Neural progenitor cell (in vitro differentiated cells): ENCODE measurements around the gene VWA8. TPM values are rescaled to one million over a fixed set of nuclear protein-coding genes. Genes with fewer than 3 reads are reported as not detected.

ENCODE experiments used
- DNase-seq: peaks from one replicate; pipeline ENCODE4 v3.0.0-alpha.2; 2016; ENCODE audit warnings: low spot score
- H2AFZ ChIP-seq: fragments of 200-600 bp; sonication (generic); replicated peaks from 2 replicates; pipeline ENCODE4 v1.6.1; 2016; ENCODE audit warnings: antibody characterized with exemption
- H3F3A ChIP-seq: fragments of 200-600 bp; sonication (generic); 2 replicates; pipeline ENCODE4 v1.6.1; 2016; ENCODE audit warnings: antibody characterized with exemption, low read depth
- H3K27ac ChIP-seq: fragments of 200-600 bp; sonication (generic); 2 replicates; pipeline ENCODE4 v1.5.1; 2016; ENCODE audit warnings: mild to moderate bottlenecking
- H3K27me3 ChIP-seq: fragments of 200-600 bp; sonication (generic); 2 replicates; pipeline ENCODE4 v1.6.1; 2016; ENCODE audit warnings: mild to moderate bottlenecking, moderate library complexity
- H3K36me3 ChIP-seq: fragments of 200-600 bp; sonication (generic); 2 replicates; pipeline ENCODE4 v1.5.1; 2016
- H3K4me1 ChIP-seq: fragments of 200-600 bp; sonication (generic); 2 replicates; pipeline ENCODE4 v1.6.1; 2016; ENCODE audit warnings: mixed run types
- H3K4me2 ChIP-seq: fragments of 200-600 bp; sonication (generic); 2 replicates; pipeline ENCODE4 v1.6.1; 2016
- H3K4me3 ChIP-seq: fragments of 200-600 bp; sonication (generic); 2 replicates; pipeline ENCODE4 v1.5.1; 2016
- H3K79me2 ChIP-seq: fragments of 200-600 bp; sonication (generic); 2 replicates; pipeline ENCODE4 v1.6.1; 2016; ENCODE audit warnings: low read depth
- H3K9ac ChIP-seq: fragments of 200-600 bp; sonication (generic); 2 replicates; pipeline ENCODE4 v1.6.1; 2016
- H3K9me3 ChIP-seq: fragments of 200-600 bp; sonication (generic); 2 replicates; pipeline ENCODE4 v1.5.1; 2016; ENCODE audit warnings: low read depth
- H4K20me1 ChIP-seq: fragments of 200-600 bp; sonication (generic); 2 replicates; pipeline ENCODE4 v1.6.1; 2016; ENCODE audit warnings: low read depth
- H3K27ac Mint-ChIP-seq: 3 replicates; pipeline ENCODE4 v1.8.0; 2021; ENCODE audit warnings: mixed read lengths
- H3K27me3 Mint-ChIP-seq: 2 replicates; pipeline ENCODE4 v1.8.0; 2022; ENCODE audit warnings: low read depth, mild to moderate bottlenecking, inconsistent platforms, moderate library complexity, mixed read lengths; ENCODE audit not compliant: insufficient read depth
- H3K36me3 Mint-ChIP-seq: 3 replicates; pipeline ENCODE4 v1.8.0; 2021; ENCODE audit warnings: mixed read lengths
- H3K4me1 Mint-ChIP-seq: 3 replicates; pipeline ENCODE4 v1.8.0; 2021; ENCODE audit warnings: mixed read lengths
- H3K4me3 Mint-ChIP-seq: 3 replicates; pipeline ENCODE4 v1.8.0; 2021; ENCODE audit warnings: mild to moderate bottlenecking, moderate library complexity, mixed read lengths
- H3K9me3 Mint-ChIP-seq: 3 replicates; pipeline ENCODE4 v1.8.0; 2020; ENCODE audit warnings: mixed read lengths
- EZH2 ChIP-seq: fragments of 200-600 bp; sonication (generic); IDR thresholded peaks from 2 replicates; pipeline ENCODE4 v1.6.1; 2017; ENCODE audit warnings: antibody characterized with exemption, mild to moderate bottlenecking, moderate library complexity
- EZH2phosphoT487 ChIP-seq: fragments of 200-600 bp; sonication (generic); IDR thresholded peaks from 2 replicates; pipeline ENCODE4 v1.6.1; 2017; ENCODE audit warnings: antibody characterized with exemption
- total RNA-seq: library from RNA; depleted of rRNA; stranded (reverse); fragments of >200 nt; gene quantifications from 2 replicates; pipeline ENCODE4 v1.2.3, GENCODE V29; 2015; ENCODE audit warnings: low replicate concordance
- TF ChIP-seq, protein P1 (sequence below): fragments of 200-600 bp; sonication (generic); IDR thresholded peaks from 2 replicates; pipeline ENCODE4 v1.5.1; 2017; ENCODE audit warnings: antibody characterized with exemption, mild to moderate bottlenecking

VWA8 gene
- total RNA-seq, 1 donor from 2014 or later = 12.6 TPM

DNA sequence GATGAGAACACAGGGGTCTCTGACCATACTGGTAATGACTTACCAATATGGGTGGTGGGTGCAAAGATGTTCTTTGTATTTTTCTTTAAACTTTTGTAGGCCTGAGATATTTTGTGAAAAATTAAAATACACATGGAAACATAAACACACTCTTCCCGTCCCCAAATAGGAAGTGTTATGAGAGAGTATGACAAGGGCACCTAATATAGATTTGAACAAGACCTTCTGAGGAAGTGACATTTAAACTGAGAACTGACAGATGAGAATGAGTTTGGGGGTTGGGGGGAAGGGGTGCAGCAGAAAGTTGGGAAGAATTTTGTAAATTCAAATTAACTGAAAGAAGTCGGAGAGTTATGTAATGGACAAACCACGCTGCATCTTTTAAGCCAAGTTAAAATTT lies 279.3 kb downstream of the VWA8 start:
- Mint-ChIP-seq H3K27ac (no peak overlapping the region), H3K36me3 (peaks cover 13% of the 10 kb centered on the region), H3K4me1 (peaks cover 8% of the 10 kb centered on the region), H3K4me3 (no peak overlapping the region), H3K9me3 (no peaks in the 10 kb centered on the region), H3K27me3 (no peaks in the 10 kb centered on the region)
- Histone ChIP-seq H3K4me1 (peaks cover 9% of the 10 kb centered on the region), H3K79me2 (no peaks in the 10 kb centered on the region), H3K9ac (no peak overlapping the region), H4K20me1 (no peaks in the 10 kb centered on the region), H3K9me3 (no peaks in the 10 kb centered on the region), H2AFZ (no peak overlapping the region), H3K36me3 (no peaks in the 10 kb centered on the region), H3K4me3 (no peak overlapping the region), H3F3A (no peaks in the 10 kb centered on the region), H3K27me3 (no peaks in the 10 kb centered on the region), H3K27ac (no peak overlapping the region), H3K4me2 (no peak overlapping the region)
- TF ChIP-seq, protein P1, sequence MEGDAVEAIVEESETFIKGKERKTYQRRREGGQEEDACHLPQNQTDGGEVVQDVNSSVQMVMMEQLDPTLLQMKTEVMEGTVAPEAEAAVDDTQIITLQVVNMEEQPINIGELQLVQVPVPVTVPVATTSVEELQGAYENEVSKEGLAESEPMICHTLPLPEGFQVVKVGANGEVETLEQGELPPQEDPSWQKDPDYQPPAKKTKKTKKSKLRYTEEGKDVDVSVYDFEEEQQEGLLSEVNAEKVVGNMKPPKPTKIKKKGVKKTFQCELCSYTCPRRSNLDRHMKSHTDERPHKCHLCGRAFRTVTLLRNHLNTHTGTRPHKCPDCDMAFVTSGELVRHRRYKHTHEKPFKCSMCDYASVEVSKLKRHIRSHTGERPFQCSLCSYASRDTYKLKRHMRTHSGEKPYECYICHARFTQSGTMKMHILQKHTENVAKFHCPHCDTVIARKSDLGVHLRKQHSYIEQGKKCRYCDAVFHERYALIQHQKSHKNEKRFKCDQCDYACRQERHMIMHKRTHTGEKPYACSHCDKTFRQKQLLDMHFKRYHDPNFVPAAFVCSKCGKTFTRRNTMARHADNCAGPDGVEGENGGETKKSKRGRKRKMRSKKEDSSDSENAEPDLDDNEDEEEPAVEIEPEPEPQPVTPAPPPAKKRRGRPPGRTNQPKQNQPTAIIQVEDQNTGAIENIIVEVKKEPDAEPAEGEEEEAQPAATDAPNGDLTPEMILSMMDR = no peak
- TF ChIP-seq EZH2phosphoT487 (no peak), EZH2 (no peak)
- DNase-seq = no peak

DNA sequence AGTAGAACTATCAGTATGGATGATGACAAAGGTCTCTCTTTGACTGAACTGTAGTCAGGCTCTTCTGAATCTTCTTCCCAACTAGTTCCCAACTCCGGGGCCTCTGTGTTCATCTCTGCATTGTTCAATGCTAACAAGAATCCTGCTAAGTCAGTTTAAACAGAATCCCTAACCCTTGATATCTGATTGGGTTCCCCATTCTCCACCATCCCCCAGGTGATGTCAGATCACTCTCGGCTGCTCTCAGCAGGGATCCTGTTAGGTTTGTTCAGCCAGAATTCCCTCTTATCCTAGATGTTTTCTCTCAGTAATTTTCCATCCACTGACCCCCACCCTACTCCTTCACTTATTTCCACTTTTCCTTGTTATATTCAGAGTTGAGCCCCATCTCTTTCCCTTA lies 280.0 kb downstream of the VWA8 start:
- H3K4me3 ChIP-seq = no peak overlapping the region
- peak; percentile 2 for DNase-seq
- H3K27me3 ChIP-seq = no peaks in the 10 kb centered on the region
- no peaks in the 10 kb centered on the region for H3F3A ChIP-seq
- peaks cover 9% of the 10 kb centered on the region for H3K4me1 ChIP-seq
- H4K20me1 ChIP-seq = no peaks in the 10 kb centered on the region
- H3K9ac ChIP-seq = no peak overlapping the region
- TF ChIP-seq EZH2 = no peak
- TF ChIP-seq, protein P1 = no peak
- TF ChIP-seq EZH2phosphoT487 = no peak
- Mint-ChIP-seq H3K27me3 (no peaks in the 10 kb centered on the region), H3K27ac (no peak overlapping the region), H3K36me3 (peaks cover 13% of the 10 kb centered on the region), H3K4me3 (no peak overlapping the region), H3K9me3 (no peaks in the 10 kb centered on the region), H3K4me1 (peaks cover 8% of the 10 kb centered on the region)
- H3K79me2 ChIP-seq = no peaks in the 10 kb centered on the region
- H3K9me3 ChIP-seq = no peaks in the 10 kb centered on the region
- no peak overlapping the region for H3K4me2 ChIP-seq
- no peak overlapping the region for H3K27ac ChIP-seq
- H2AFZ ChIP-seq = no peak overlapping the region
- no peaks in the 10 kb centered on the region for H3K36me3 ChIP-seq

DNA sequence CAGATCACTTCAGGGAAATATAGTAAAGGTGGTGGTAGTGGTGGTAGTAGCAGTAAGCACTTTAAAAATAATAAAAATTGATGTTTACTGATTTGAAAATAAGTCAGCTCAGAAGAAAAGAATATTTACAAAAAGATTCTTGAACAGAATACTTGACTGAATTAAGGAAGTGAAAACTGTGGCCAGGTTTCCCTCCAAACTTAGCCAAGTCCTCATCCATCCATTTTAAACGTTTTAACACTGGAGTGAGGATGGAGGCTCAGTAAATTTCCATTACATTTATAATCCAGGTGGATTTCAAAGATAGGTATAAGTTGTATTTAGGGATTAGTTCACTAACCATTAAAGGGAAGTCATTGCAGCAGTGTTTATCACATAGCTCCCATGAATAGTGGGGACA lies 282.1 kb downstream of the VWA8 start:
- Mint-ChIP-seq H3K27me3 (no peaks in the 10 kb centered on the region), H3K9me3 (no peaks in the 10 kb centered on the region), H3K4me1 (peaks cover 8% of the 10 kb centered on the region), H3K27ac (no peak overlapping the region), H3K4me3 (no peak overlapping the region), H3K36me3 (peaks cover 13% of the 10 kb centered on the region)
- Histone ChIP-seq H3K4me3 (no peak overlapping the region), H3K9me3 (no peaks in the 10 kb centered on the region), H3K36me3 (no peaks in the 10 kb centered on the region), H3F3A (no peaks in the 10 kb centered on the region), H3K4me1 (peaks cover 9% of the 10 kb centered on the region), H4K20me1 (no peaks in the 10 kb centered on the region), H3K27me3 (no peaks in the 10 kb centered on the region), H3K79me2 (no peaks in the 10 kb centered on the region), H2AFZ (no peak overlapping the region), H3K9ac (no peak overlapping the region), H3K27ac (no peak overlapping the region), H3K4me2 (no peak overlapping the region)
- DNase-seq = no peak
- TF ChIP-seq, protein P1 = no peak
- TF ChIP-seq EZH2 (no peak), EZH2phosphoT487 (no peak)

DNA sequence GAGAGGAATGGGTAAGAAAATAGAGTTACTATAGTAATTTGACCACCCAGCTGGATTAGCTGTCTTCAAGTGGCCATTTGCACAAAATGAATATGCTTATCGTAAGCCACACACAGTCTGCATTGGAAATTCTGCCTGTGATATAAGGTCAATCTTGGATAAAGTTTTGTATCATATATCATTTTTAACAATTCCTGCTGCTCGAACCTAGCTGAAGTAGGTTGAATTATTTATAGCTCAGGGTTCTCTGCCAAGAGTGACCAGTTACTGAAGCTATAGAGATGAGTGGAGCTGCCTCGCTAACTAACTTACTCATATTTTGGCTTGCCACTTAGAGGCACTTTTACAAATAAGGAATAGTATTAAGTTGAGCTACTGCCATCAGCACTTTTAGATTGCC lies 282.7 kb downstream of the VWA8 start:
- Histone ChIP-seq H2AFZ (no peak overlapping the region), H4K20me1 (no peaks in the 10 kb centered on the region), H3K4me1 (peaks cover 9% of the 10 kb centered on the region), H3K36me3 (no peaks in the 10 kb centered on the region), H3K9ac (no peak overlapping the region), H3K4me2 (no peak overlapping the region), H3F3A (no peaks in the 10 kb centered on the region), H3K27me3 (no peaks in the 10 kb centered on the region), H3K4me3 (no peak overlapping the region), H3K9me3 (no peaks in the 10 kb centered on the region), H3K27ac (no peak overlapping the region), H3K79me2 (no peaks in the 10 kb centered on the region)
- DNase-seq = no peak
- Mint-ChIP-seq H3K9me3 (no peaks in the 10 kb centered on the region), H3K4me3 (no peak overlapping the region), H3K27ac (no peak overlapping the region), H3K27me3 (no peaks in the 10 kb centered on the region), H3K36me3 (peaks cover 7% of the 10 kb centered on the region), H3K4me1 (peaks cover 8% of the 10 kb centered on the region)
- no peak for TF ChIP-seq EZH2phosphoT487
- TF ChIP-seq, protein P1 = no peak
- TF ChIP-seq EZH2 = no peak
